Peyer's patch (tissue), 4 donors: ENCODE measurements around the gene ANGPTL1. TPM values are rescaled to one million over a fixed set of nuclear protein-coding genes. Genes with fewer than 3 reads are reported as not detected.

ENCODE experiments used
- DNase-seq, 3 donors: peaks; one replicate each; pipeline ENCODE4 v3.0.0-alpha.2; 2017 to 2019
- H3K27ac ChIP-seq, 4 donors: fragments of 200-600 bp; sonication (generic); one replicate each; pipeline ENCODE4 v1.5.1; 2016 to 2019
- H3K27me3 ChIP-seq, 2 donors: fragments of 200-600 bp; sonication (generic); one replicate each; pipeline ENCODE4 v1.5.1; 2019
- H3K36me3 ChIP-seq, 3 donors: fragments of 200-600 bp; sonication (generic); one replicate each; pipeline ENCODE4 v1.5.1; 2016 to 2019
- H3K4me1 ChIP-seq, 4 donors: fragments of 200-600 bp; sonication (generic); one replicate each; pipeline ENCODE4 v1.5.1; 2016 to 2019
- H3K4me3 ChIP-seq, 4 donors: fragments of 200-600 bp; sonication (generic); 1 replicate in 3 of 4; 2 replicates in 1 of 4; pipeline ENCODE4 v1.5.1; 2016 to 2019; ENCODE audit warnings: mild to moderate bottlenecking in 1 of 4
- H3K9me3 ChIP-seq, 4 donors: fragments of 200-600 bp; sonication (generic); one replicate each; pipeline ENCODE4 v1.5.1; 2016 to 2019; ENCODE audit warnings: mild to moderate bottlenecking in 1 of 4
- POLR2A ChIP-seq, 2 donors: fragments of 450-650 bp; IDR thresholded peaks; one replicate each; pipeline ENCODE4 v1.5.1; 2017; ENCODE audit warnings: antibody characterized with exemption in 2 of 2, mild to moderate bottlenecking in 2 of 2, moderate library complexity in 2 of 2
- total RNA-seq, 4 donors: library from RNA; depleted of rRNA; stranded (reverse); fragments of >200 nt; gene quantifications; one replicate each; pipeline ENCODE4 v1.1.0, GENCODE V29; 2016
- TF ChIP-seq, protein P1 (sequence below), 6 experiments: fragments of 450-650 bp in 4 of 6; fragments of 200-600 bp in 2 of 6; sonication (generic) in 1 of 6; IDR thresholded peaks; one replicate each; pipeline ENCODE4 v1.5.1; 2017 to 2019; ENCODE audit warnings: antibody characterized with exemption in 6 of 6, mild to moderate bottlenecking in 3 of 6, moderate library complexity in 1 of 6

ANGPTL1 gene
- total RNA-seq, 4 donors from 2014 or later: 7.2 to 17.0 (median 13.9) TPM

DNA sequence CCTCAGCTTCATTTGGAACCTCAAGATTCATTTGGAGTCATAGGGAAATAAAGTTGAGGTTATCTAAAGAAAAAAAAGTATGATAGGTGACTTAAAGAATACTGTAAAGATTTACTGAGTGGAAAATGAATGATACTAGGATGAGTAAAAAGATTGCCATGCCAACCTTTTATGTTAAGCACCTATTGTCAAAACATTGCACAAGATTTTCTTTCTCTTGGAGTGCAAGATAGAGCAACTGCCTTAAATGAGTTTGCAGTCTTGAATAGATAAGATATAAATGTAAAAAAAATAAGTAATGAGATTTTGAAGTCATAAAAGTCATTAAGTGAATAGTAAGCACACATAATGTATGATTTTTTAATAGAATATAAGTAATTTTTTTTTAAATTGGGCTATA lies 5.1 kb upstream of the ANGPTL1 start:
- H3K4me3 ChIP-seq: no peak overlapping the region
- no peak for DNase-seq
- peaks cover 0 to 15% (median 0%) of the 10 kb centered on the region in 4 donors for H3K4me1 ChIP-seq
- no peaks in the 10 kb centered on the region for H3K36me3 ChIP-seq
- TF ChIP-seq, protein P1, sequence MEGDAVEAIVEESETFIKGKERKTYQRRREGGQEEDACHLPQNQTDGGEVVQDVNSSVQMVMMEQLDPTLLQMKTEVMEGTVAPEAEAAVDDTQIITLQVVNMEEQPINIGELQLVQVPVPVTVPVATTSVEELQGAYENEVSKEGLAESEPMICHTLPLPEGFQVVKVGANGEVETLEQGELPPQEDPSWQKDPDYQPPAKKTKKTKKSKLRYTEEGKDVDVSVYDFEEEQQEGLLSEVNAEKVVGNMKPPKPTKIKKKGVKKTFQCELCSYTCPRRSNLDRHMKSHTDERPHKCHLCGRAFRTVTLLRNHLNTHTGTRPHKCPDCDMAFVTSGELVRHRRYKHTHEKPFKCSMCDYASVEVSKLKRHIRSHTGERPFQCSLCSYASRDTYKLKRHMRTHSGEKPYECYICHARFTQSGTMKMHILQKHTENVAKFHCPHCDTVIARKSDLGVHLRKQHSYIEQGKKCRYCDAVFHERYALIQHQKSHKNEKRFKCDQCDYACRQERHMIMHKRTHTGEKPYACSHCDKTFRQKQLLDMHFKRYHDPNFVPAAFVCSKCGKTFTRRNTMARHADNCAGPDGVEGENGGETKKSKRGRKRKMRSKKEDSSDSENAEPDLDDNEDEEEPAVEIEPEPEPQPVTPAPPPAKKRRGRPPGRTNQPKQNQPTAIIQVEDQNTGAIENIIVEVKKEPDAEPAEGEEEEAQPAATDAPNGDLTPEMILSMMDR (IDR thresholded peaks at IDR 0.05): no peak
- TF ChIP-seq POLR2A (IDR thresholded peaks at IDR 0.05): no peak
- no peak overlapping the region for H3K27ac ChIP-seq
- H3K9me3 ChIP-seq: no peaks in the 10 kb centered on the region
- no peaks in the 10 kb centered on the region for H3K27me3 ChIP-seq

DNA sequence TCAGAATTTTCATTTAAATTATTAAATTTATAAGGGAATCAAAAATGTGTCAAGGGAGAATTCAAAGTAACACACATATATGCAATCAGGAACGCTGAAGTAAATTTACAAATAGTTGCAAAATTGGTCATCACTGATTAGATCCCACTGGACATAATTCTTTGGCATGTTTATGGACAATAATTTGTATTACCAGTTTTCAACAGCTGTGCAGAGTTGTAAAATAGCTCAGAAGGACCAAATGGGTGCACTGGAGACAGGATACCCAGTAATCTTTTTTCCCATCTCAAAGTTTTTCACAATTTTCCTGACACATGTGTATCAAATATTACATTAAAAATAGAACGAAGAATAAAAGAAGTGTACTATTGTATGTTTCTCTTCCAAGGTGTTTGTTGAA lies 4.1 kb upstream of the ANGPTL1 start:
- no peaks in the 10 kb centered on the region for H3K9me3 ChIP-seq
- DNase-seq: no peak
- peaks cover 0 to 18% (median 0%) of the 10 kb centered on the region in 4 donors for H3K4me1 ChIP-seq
- no peak overlapping the region for H3K4me3 ChIP-seq
- no peaks in the 10 kb centered on the region for H3K27me3 ChIP-seq
- H3K27ac ChIP-seq: no peak overlapping the region
- TF ChIP-seq POLR2A (IDR thresholded peaks at IDR 0.05): no peak
- TF ChIP-seq, protein P1 (IDR thresholded peaks at IDR 0.05): no peak
- no peaks in the 10 kb centered on the region for H3K36me3 ChIP-seq

DNA sequence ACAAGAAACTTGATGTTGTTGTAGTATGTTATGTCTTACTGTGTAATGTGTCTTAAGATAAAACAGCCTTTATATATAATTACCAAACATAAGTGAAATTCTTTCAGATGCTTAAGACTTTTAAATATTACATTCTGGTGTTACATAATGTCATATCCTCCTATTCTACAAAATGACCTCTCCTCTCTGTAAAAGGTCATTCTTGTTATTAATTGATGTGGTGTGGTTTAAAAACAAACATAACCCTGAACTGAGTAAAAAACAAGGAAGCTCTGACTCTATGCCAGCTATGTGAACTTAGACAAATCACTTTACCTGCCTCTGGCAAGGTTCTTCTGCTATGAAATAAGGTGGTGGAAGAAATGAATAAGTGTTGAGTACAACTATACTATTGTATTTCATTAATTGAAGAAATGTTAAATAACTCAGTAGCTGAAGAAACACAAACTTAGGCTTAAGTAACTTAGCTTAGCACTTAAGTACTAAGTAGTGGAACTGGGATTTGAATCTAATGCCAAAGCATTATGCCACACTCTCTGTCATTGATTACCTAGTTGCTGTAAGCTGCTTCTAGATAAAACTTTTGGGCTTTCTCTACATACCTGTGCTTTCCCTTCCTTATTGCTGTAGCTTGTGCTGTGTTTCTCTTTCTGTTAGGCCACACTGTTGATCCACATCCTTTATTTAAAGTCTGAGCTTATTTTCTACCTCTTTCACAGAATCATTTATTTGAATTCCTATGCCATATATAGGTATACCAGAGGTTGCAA lies 859 bp upstream of the ANGPTL1 start:
- Histone ChIP-seq H3K27ac (peak overlapping the region in 3 of 4 donors; percentile 34 to 78 (median 57)), H3K4me3 (no peak overlapping the region), H3K4me1 (peaks cover 0 to 18% (median 0%) of the 10 kb centered on the region in 4 donors), H3K36me3 (no peaks in the 10 kb centered on the region), H3K9me3 (no peaks in the 10 kb centered on the region), H3K27me3 (no peaks in the 10 kb centered on the region)
- no peak for DNase-seq
- TF ChIP-seq, protein P1 (IDR thresholded peaks at IDR 0.05): no peak

DNA sequence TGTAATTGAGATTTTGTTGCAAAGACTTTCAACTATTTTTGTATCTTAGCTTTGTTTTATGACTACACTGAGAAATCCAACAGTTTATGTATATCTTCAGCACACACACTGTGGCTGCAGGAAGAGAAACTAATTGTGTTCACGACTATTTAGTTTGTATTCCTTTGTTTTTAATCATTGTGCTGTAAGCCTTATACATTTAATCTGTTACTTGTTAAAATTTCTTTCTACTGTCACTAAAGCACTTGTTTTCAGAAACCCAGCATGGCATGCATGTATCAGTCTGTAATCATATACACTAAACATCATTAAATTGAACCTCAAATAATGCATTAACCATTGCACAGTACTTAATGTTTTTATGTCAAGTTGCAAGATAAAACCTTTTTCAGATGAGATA lies 656 bp downstream of the ANGPTL1 start:
- Histone ChIP-seq H3K36me3 (no peaks in the 10 kb centered on the region), H3K27me3 (no peaks in the 10 kb centered on the region), H3K4me3 (peak overlapping the region in 2 of 4 donors; percentile 11 to 33), H3K27ac (peak overlapping the region in 2 of 4 donors; percentile 5 to 78), H3K9me3 (no peaks in the 10 kb centered on the region), H3K4me1 (peaks cover 0 to 18% (median 0%) of the 10 kb centered on the region in 4 donors)
- no peak for TF ChIP-seq POLR2A (IDR thresholded peaks at IDR 0.05)
- TF ChIP-seq, protein P1 (IDR thresholded peaks at IDR 0.05): no peak
- DNase-seq: no peak

DNA sequence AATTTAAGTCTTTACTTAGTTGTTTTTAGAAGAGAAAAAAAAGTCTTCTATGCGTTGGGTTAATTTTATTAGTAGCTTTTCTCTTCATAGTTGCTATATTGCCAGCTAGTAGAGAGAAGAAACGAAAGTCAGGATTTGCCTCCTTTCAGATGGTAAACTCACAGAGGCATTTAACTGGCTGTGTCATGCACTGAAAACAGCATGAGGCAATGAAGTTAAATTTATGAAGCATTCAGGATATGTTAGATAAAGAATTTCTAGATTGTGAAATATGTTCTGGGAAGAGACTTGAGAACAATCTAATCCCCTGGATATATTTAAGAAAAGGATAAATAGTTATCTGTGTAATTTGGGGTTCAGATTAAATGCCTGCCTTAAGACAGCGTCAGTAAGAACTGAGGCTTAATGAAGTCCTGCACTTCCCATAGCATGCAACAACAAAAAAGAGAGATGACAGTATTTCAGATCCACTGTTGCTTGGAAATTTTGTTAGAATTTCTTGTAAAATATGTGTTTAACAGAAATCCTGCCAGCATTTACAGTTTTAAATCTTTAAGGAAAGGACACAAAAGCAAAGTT lies 1.7 kb downstream of the ANGPTL1 start:
- no peaks in the 10 kb centered on the region for H3K27me3 ChIP-seq
- DNase-seq: no peak
- H3K4me1 ChIP-seq: peaks cover 0 to 18% (median 0%) of the 10 kb centered on the region in 4 donors
- H3K36me3 ChIP-seq: no peaks in the 10 kb centered on the region
- no peaks in the 10 kb centered on the region for H3K9me3 ChIP-seq
- peak overlapping the region in 2 of 4 donors; percentile 12 to 33 for H3K4me3 ChIP-seq
- no peak for TF ChIP-seq POLR2A (IDR thresholded peaks at IDR 0.05)
- TF ChIP-seq, protein P1 (IDR thresholded peaks at IDR 0.05): no peak
- H3K27ac ChIP-seq: peak overlapping the region in 2 of 4 donors; percentile 68 to 78
